Ectodermal cell (in vitro differentiated cells): ENCODE measurements around the gene FSTL4.

ENCODE experiments used
- H3K27ac ChIP-seq: 2 replicates; pipeline ENCODE4 v1.7.0; 2013; ENCODE audit warnings: mild to moderate bottlenecking, low read depth, low read length; ENCODE audit not compliant: insufficient read depth, poor library complexity, severe bottlenecking
- H3K27me3 ChIP-seq: 2 replicates; pipeline ENCODE4 v1.7.0; 2013; ENCODE audit warnings: mild to moderate bottlenecking, low read length; ENCODE audit not compliant: insufficient read depth, control insufficient read depth, poor library complexity, severe bottlenecking
- H3K36me3 ChIP-seq: one replicate; pipeline ENCODE4 v1.7.0; 2013; ENCODE audit warnings: low read length; ENCODE audit not compliant: control insufficient read depth, insufficient read depth
- H3K4me1 ChIP-seq: one replicate; pipeline ENCODE4 v1.7.0; 2013; ENCODE audit warnings: low read length; ENCODE audit not compliant: control insufficient read depth, insufficient read depth
- H3K4me3 ChIP-seq: 2 replicates; pipeline ENCODE4 v1.7.0; 2013; ENCODE audit warnings: low read depth, low read length, control low read depth; ENCODE audit not compliant: insufficient read depth
- H3K9me3 ChIP-seq: 2 replicates; pipeline ENCODE4 v1.7.0; 2013; ENCODE audit warnings: mild to moderate bottlenecking, low read length, moderate library complexity; ENCODE audit not compliant: control insufficient read depth
- WGBS, 2 experiments: methylation state at CpG; one replicate each; pipeline ENCODE4 v1.1.7; 2013; ENCODE audit warnings: missing lambda C conversion rate in 2 of 2; 5-methylcytosine and 5-hydroxymethylcytosine counted together

Gene FSTL4

DNA sequence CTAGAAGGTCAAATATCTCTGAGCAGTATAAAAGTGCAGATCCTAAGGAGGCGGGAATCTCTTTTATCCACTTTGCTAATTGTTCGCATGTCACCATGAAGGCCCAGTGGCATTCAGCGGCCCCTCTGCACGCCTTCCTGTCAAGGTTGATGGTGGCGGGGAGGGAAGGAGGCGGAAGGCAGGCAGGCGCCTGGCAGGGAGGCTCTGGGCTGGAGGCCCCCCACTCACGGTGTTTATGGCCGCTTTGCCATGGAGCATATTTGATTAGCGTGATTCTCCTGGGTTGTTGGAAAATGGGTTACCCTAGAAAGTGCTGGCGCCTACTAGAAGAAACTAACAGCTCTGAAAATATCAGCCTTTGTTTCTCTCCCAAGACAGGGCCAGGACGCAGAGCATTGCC, 209.6 kb downstream of the FSTL4 start:
- no peaks in the 10 kb centered on the region for H3K9me3 ChIP-seq
- peaks cover 29% of the 10 kb centered on the region for H3K4me1 ChIP-seq
- 78 to 87% methylated on average over 12 of the region's 12 CpGs for WGBS, 2 experiments
- H3K27me3 ChIP-seq, result no peaks in the 10 kb centered on the region
- H3K36me3 ChIP-seq, result no peaks in the 10 kb centered on the region
- no peak overlapping the region for H3K27ac ChIP-seq
- H3K4me3 ChIP-seq, result no peak overlapping the region

DNA sequence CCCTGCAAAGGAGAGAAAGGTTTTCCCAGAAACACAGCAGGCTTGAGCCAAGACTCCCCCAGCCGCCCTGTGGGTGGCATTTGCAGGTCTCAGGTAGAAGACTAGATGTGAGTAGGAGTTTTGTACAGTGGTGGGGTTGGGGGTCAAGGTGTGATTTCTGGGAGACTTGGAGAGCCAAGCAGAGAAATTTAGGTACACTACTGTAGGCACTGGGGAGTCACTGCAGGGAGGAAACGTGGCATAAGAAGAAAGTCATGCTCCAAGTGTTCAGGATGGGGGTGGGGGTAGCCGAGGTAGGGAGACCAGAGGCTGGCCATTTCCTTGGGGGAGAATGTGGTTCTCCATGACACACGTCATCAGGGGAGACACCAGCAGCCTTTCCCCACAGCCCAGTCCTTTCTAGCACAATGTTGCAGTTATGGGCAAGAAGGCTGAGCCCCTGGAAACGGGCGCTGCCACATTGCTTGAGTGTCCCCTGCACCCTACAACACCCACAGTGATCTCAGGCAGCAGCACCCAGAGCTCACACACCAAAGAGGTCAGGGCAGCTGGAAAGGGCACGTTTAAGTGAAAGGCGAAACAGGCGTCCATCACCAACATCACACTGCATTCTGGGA, 210.5 kb downstream of the FSTL4 start:
- 93 to 95% methylated on average over 9 of the region's 9 CpGs for WGBS, 2 experiments
- Histone ChIP-seq H3K4me1 (peaks cover 39% of the 10 kb centered on the region), H3K36me3 (no peaks in the 10 kb centered on the region), H3K27me3 (no peaks in the 10 kb centered on the region), H3K4me3 (no peak overlapping the region), H3K27ac (no peak overlapping the region), H3K9me3 (no peaks in the 10 kb centered on the region)

- no peaks in the 10 kb centered on the region for H3K27me3 ChIP-seq
These were observed 211.4 kb downstream of the FSTL4 start for GRCh38 chr5:133400831-133401351.

GRCh38 chr5:133400120-133400519, 212.2 kb downstream of the FSTL4 start:
- no peak overlapping the region for H3K27ac ChIP-seq
- H3K36me3 ChIP-seq, result no peaks in the 10 kb centered on the region
- no peak overlapping the region for H3K4me3 ChIP-seq
- H3K4me1 ChIP-seq, result peaks cover 43% of the 10 kb centered on the region
- 93 to 94% methylated on average over 3 of the region's 3 CpGs for WGBS, 2 experiments
- H3K27me3 ChIP-seq, result no peaks in the 10 kb centered on the region
- no peaks in the 10 kb centered on the region for H3K9me3 ChIP-seq

More at GRCh38 chr5:133400831-133401351, 211.4 kb downstream of the FSTL4 start:
- Histone ChIP-seq H3K4me1 (peaks cover 43% of the 10 kb centered on the region), H3K4me3 (no peak overlapping the region), H3K9me3 (no peaks in the 10 kb centered on the region), H3K27ac (no peak overlapping the region), H3K36me3 (no peaks in the 10 kb centered on the region)
- WGBS, 2 experiments, result 39 to 47% methylated on average over 10 of the region's 10 CpGs

DNA sequence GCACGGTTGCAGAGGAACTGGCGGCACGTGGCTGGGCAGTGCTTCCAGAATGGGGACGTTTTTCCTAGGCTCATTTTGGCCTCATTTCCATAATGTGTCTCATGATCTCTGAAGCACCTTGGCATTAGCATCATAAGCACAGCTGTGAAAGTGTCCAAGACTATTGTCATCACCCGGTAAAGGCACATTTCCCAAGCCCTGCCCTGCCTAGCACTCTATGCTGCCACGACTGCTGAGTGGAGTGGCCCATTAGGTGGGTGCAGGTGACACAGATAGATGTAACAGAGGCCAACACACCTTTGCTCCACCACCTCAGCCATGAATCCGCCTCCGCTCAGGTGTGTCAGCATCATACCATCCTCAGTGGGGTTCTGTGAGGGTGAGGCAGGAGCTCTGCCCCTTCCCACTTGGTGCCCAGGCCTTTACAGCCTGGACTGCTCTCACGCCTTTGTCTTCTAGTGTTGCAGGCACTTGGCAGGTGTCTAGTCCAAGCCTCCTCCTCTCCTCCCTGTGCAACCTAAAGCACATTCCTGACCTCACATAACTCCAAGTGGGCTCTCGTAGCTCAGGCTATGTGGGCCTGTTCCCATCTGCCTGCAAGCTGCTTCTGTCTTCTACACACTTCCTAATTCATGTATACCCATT, 213.0 kb downstream of the FSTL4 start:
- Histone ChIP-seq H3K27ac (no peak overlapping the region), H3K4me3 (no peak overlapping the region), H3K9me3 (no peaks in the 10 kb centered on the region), H3K27me3 (no peaks in the 10 kb centered on the region), H3K4me1 (peaks cover 43% of the 10 kb centered on the region), H3K36me3 (no peaks in the 10 kb centered on the region)
- WGBS, 2 experiments, result 91 to 93% methylated on average over 10 of the region's 10 CpGs

DNA sequence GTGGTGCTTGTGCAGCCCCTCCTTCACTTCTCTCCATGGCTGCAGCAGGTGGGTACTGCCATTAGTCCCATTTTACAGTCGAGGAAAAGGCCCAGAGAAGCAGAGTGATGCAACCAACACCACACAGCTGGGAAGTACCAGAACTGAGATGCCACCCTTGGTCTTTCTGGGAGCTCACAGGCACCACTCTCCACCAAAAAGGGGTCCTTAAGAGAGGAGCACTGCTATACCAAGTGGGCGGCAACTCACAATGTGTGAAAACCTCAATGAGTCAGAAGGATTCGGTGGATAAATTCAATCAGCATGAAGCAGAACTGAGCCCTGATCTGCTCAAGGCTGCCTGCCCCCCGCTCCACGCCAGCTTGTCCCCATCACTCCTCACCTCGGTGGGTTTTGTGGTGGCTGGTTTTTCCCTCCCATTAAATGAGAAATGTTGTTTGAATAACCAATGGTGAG, 213.7 kb downstream of the FSTL4 start:
- no peaks in the 10 kb centered on the region for H3K36me3 ChIP-seq
- 96 to 97% methylated on average over 6 of the region's 6 CpGs for WGBS, 2 experiments
- no peak overlapping the region for H3K4me3 ChIP-seq
- no peak overlapping the region for H3K27ac ChIP-seq
- no peaks in the 10 kb centered on the region for H3K27me3 ChIP-seq
- H3K4me1 ChIP-seq, result peaks cover 43% of the 10 kb centered on the region
- H3K9me3 ChIP-seq, result no peaks in the 10 kb centered on the region

DNA sequence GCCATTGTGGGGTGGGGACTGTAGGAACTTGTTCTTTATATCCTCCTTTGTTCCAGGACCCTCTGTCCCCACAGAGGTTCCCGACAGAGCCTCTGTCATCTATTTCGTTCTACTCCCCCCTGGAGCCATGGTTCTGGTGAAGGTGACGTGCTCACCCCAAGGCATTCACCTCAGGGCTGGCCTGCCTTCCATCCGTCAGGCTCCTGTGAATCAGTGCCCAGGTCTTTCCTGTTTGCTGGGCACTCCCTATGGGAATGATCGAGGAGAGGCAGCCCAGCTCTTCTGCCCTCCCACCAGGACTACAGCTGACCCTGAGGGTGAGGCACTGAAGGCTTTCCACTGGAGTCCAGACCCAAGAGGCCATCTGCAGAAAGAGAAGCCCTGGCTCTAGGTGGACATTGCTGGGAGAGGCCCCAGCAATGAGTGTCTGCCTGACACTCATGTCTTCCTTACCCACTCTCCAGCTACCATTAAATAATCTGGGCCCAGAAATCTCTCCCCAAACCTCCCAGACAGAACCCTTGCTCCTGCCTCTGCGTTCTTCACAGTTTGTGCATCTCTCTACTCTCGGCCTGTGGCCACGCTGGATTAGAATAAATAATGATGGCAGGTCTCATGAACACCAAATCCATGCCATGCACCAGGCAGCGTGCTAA, 214.2 kb downstream of the FSTL4 start:
- no peak overlapping the region for H3K4me3 ChIP-seq
- peaks cover 40% of the 10 kb centered on the region for H3K4me1 ChIP-seq
- no peaks in the 10 kb centered on the region for H3K9me3 ChIP-seq
- WGBS, 2 experiments, result 91 to 95% methylated on average over 9 of the region's 9 CpGs
- H3K36me3 ChIP-seq, result no peaks in the 10 kb centered on the region
- H3K27me3 ChIP-seq, result no peaks in the 10 kb centered on the region
- H3K27ac ChIP-seq, result no peak overlapping the region

GRCh38 chr5:133397348-133397747, 215.0 kb downstream of the FSTL4 start:
- WGBS, 2 experiments, result 54 to 71% methylated on average over 2 of the region's 2 CpGs
- Histone ChIP-seq H3K4me3 (no peak overlapping the region), H3K9me3 (no peaks in the 10 kb centered on the region), H3K27ac (no peak overlapping the region), H3K36me3 (no peaks in the 10 kb centered on the region), H3K27me3 (no peaks in the 10 kb centered on the region), H3K4me1 (peaks cover 33% of the 10 kb centered on the region)

- Histone ChIP-seq H3K27me3 (no peaks in the 10 kb centered on the region), H3K27ac (peak overlapping the region; percentile 75), H3K9me3 (no peaks in the 10 kb centered on the region), H3K36me3 (no peaks in the 10 kb centered on the region), H3K4me3 (no peak overlapping the region), H3K4me1 (peaks cover 28% of the 10 kb centered on the region)
- 81 to 83% methylated on average over 7 of the region's 7 CpGs for WGBS, 2 experiments
These were observed 215.5 kb downstream of the FSTL4 start for GRCh38 chr5:133396814-133397213.

DNA sequence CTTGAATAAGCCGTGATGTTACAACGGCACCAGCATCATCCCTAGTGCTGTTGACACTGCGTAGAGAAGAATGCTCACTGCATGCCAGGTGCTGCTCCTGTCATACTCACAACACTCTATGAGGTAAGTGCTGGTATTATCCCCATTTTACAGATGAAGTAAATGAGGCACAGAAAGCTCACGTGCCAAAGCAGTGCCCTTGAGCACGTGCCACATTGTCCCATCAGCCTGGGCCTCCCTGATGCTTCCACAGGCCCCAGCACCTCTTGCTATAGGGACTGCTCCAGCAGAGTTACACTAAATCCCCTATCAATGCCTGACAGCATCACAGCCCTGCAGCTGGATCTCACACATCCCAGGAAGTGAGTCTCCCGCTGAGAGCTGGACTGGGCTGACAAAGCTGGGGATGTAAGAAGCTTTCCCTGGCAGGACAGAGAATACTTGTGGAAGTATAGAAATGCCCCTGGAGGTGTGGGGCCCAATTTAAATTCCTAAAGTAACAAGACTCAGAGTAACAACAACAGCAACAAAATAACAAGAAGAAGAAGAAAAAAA, 216.1 kb downstream of the FSTL4 start:
- Histone ChIP-seq H3K9me3 (no peaks in the 10 kb centered on the region), H3K4me1 (peaks cover 24% of the 10 kb centered on the region), H3K27ac (peak overlapping the region; percentile 75), H3K27me3 (no peaks in the 10 kb centered on the region), H3K4me3 (no peak overlapping the region), H3K36me3 (no peaks in the 10 kb centered on the region)
- 60 to 64% methylated on average over 6 of the region's 6 CpGs for WGBS, 2 experiments
